Smooth muscle cell (in vitro differentiated cells): Measurements from ENCODE around the gene C2CD2. TPM values are rescaled to one million over a fixed set of nuclear protein-coding genes. Genes with fewer than 3 reads are reported as not detected.

Source experiments
- DNase-seq: peaks from one replicate; lab custom pipeline; 2025; ENCODE audit not compliant: unreplicated experiment; lab: John Stamatoyannopoulos, UW
- H2AFZ ChIP-seq: fragments of 200-600 bp; sonication (generic); 2 replicates; pipeline ENCODE4 v1.6.0; 2016; ENCODE audit warnings: antibody characterized with exemption, low read depth, mild to moderate bottlenecking
- H3F3A ChIP-seq: fragments of 200-600 bp; sonication (generic); 2 replicates; pipeline ENCODE4 v1.6.0; 2017; ENCODE audit warnings: antibody characterized with exemption, low read depth
- H3K27ac ChIP-seq: fragments of 200-600 bp; sonication (generic); 2 replicates; pipeline ENCODE4 v1.5.1; 2016; ENCODE audit warnings: low read depth, mild to moderate bottlenecking
- H3K27me3 ChIP-seq: fragments of 200-600 bp; sonication (generic); 2 replicates; pipeline ENCODE4 v1.6.1; 2016; ENCODE audit warnings: low read depth, mild to moderate bottlenecking
- H3K36me3 ChIP-seq: fragments of 200-600 bp; sonication (generic); 2 replicates; pipeline ENCODE4 v1.5.1; 2016; ENCODE audit warnings: low read depth
- H3K4me1 ChIP-seq: fragments of 200-600 bp; sonication (generic); 2 replicates; pipeline ENCODE4 v1.5.1; 2016; ENCODE audit warnings: low read depth
- H3K4me2 ChIP-seq: fragments of 200-600 bp; sonication (generic); 2 replicates; pipeline ENCODE4 v1.6.0; 2016; ENCODE audit warnings: mild to moderate bottlenecking
- H3K4me3 ChIP-seq: fragments of 200-600 bp; sonication (generic); 2 replicates; pipeline ENCODE4 v1.5.1; 2016; ENCODE audit warnings: mild to moderate bottlenecking
- H3K79me2 ChIP-seq: fragments of 200-600 bp; sonication (generic); 2 replicates; pipeline ENCODE4 v1.6.0; 2016; ENCODE audit warnings: low read depth, mild to moderate bottlenecking
- H3K9ac ChIP-seq: fragments of 200-600 bp; sonication (generic); 2 replicates; pipeline ENCODE4 v1.6.0; 2016; ENCODE audit warnings: low read depth
- H3K9me3 ChIP-seq: fragments of 200-600 bp; sonication (generic); replicated peaks from 2 replicates; pipeline ENCODE4 v1.5.1; 2016; ENCODE audit warnings: low read depth
- H4K20me1 ChIP-seq: fragments of 200-600 bp; sonication (generic); 2 replicates; pipeline ENCODE4 v1.6.0; 2016; ENCODE audit warnings: low read depth
- WGBS: methylation state at CpG from one replicate; pipeline ENCODE4 v1.1.7; 2016; ENCODE audit warnings: low lambda C conversion rate; 5-methylcytosine and 5-hydroxymethylcytosine counted together
- polyA plus RNA-seq: library from polyadenylated mRNA; unstranded; fragments of >200 nt; fragmentation: Nextera tagmentation; extraction: Ambion mirVana; gene quantifications from 2 replicates; pipeline ENCODE4 v1.2.1, GENCODE V29; 2016
- total RNA-seq: library from RNA; depleted of rRNA; stranded (reverse); fragments of >200 nt; gene quantifications from 2 replicates; pipeline ENCODE4 v1.2.3, GENCODE V29; 2014
- TF ChIP-seq, protein P1 (sequence below): fragments of 200-600 bp; sonication (generic); IDR thresholded peaks from 2 replicates; pipeline ENCODE4 v1.5.1; 2017; ENCODE audit warnings: borderline replicate concordance, mild to moderate bottlenecking, antibody characterized with exemption; ENCODE audit not compliant: insufficient read depth, poor library complexity, severe bottlenecking

C2CD2 gene
- total and polyA plus RNA-seq, 2 experiments from 2014 or later: 3.4 to 6.1 TPM

DNA sequence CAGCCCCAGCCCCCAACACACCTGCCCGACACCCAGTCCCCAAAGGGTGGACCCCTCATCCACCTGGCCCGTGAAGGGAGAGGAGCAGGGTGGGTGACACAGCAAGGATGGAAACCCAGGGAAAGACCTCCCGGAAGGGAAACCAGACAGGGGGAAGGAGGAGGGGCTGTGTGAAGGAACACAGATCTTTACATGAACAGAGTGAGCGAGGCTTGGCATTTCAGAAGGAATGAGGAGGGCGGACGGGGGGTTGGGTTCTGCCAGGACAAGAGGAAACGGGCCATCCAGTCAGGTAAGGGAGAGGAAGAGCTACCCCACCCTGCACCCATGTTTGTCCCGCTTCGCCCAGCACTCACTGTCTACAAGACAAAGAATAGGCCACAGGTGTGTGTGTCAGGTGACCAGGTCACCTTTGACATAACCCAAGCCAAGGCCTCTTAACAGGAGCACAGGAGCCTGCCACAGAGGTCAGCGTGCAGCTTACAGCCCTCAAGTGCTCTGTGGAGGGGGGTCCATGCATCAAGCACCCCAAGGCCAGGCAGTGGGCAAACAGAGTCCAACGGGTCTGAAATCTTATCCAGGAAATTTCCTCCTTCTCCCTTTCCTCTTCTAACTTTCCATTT lies 56.7 kb downstream of the C2CD2 start:
- no peak for DNase-seq
- 87% methylated on average over 11 of the region's 11 CpGs for WGBS
- H3K4me2 ChIP-seq: no peak overlapping the region

DNA sequence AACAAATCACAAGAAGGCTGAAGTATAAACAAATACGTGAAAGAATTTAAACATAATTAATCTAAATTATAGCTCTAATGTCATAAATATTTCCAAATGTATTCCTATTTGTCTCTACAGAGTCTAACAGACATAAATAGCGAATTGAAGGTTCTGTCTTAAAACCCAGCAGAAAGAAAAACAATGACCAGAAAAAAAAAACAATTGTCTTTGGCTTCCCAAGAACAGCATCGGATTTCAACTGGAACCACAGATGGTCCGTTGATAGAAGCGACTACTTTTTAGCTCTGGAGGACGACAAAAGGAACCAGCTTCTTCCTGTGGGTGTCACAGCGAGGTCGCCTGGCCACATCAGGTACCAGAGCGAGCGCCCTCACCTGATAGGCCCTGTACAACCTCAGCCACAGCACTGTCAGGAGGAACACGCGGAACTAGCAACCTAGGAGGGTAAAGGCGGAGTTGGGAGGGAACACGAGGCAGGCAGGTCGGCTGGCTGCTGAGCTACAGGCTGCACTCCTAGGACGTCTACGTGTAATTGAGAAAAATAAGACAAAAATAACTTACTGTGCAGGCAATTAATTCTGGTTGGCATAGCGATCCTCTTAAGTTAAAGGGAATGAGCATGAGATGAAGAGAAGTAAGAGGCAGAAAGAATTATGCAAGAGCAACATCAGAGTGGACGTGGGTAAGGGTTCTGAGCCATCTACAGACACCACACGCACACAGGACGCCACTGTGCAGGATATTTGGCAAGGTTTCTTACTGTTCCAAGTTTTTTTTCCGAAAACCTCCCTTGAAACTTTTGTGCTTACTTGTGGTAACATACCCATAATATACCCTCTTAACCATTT lies 58.0 kb downstream of the C2CD2 start:
- Histone ChIP-seq H3K36me3 (no peaks in the 10 kb centered on the region), H3K27me3 (no peaks in the 10 kb centered on the region), H4K20me1 (no peaks in the 10 kb centered on the region), H3K27ac (no peak overlapping the region), H3K4me1 (peaks cover 17% of the 10 kb centered on the region), H3K9me3 (no peaks in the 10 kb centered on the region), H3F3A (no peaks in the 10 kb centered on the region), H3K9ac (no peak overlapping the region), H3K79me2 (no peaks in the 10 kb centered on the region), H3K4me2 (no peak overlapping the region), H2AFZ (no peak overlapping the region), H3K4me3 (no peak overlapping the region)
- DNase-seq: no peak
- TF ChIP-seq, protein P1, sequence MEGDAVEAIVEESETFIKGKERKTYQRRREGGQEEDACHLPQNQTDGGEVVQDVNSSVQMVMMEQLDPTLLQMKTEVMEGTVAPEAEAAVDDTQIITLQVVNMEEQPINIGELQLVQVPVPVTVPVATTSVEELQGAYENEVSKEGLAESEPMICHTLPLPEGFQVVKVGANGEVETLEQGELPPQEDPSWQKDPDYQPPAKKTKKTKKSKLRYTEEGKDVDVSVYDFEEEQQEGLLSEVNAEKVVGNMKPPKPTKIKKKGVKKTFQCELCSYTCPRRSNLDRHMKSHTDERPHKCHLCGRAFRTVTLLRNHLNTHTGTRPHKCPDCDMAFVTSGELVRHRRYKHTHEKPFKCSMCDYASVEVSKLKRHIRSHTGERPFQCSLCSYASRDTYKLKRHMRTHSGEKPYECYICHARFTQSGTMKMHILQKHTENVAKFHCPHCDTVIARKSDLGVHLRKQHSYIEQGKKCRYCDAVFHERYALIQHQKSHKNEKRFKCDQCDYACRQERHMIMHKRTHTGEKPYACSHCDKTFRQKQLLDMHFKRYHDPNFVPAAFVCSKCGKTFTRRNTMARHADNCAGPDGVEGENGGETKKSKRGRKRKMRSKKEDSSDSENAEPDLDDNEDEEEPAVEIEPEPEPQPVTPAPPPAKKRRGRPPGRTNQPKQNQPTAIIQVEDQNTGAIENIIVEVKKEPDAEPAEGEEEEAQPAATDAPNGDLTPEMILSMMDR: no peak
- WGBS: 86% methylated on average over 22 of the region's 22 CpGs

More for the DNA sequence above, 56.7 kb downstream of the C2CD2 start:
- Histone ChIP-seq H3K79me2 (no peaks in the 10 kb centered on the region), H3K9ac (no peak overlapping the region), H3K4me1 (peaks cover 17% of the 10 kb centered on the region), H3K4me3 (no peak overlapping the region), H3F3A (no peaks in the 10 kb centered on the region), H4K20me1 (no peaks in the 10 kb centered on the region), H3K36me3 (no peaks in the 10 kb centered on the region), H3K27me3 (no peaks in the 10 kb centered on the region), H2AFZ (no peak overlapping the region), H3K27ac (no peak overlapping the region), H3K9me3 (no peaks in the 10 kb centered on the region)
- TF ChIP-seq, protein P1: no peak

DNA sequence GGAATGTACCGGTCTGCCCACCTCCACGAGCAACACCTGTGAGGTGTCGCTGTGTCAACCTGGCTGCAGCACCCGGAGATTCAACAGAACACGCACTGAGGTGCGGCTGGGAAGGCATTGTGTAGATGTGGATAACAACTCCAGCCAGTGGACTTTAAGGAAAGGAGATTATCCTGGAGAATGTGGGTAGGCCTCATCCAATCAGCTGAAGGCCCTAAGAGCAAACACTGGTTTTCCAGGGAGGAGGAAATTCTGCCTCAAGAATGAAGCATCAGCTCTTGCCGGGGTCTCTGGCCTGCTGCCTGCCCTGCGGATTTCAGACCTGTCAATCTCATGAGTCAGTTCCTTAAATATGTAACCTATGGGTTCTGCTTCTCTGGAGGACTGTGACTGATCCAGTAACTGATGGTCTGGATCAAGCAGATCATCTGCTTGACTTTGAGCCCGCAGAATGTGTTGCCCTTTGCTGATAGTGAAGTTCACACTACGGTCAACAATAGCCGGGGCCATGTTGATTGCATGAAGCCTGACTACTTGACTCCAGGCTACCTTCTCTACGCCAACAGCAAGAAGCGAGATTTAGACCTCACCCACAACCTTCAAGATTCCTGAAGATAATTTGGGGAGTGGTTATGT lies 58.8 kb downstream of the C2CD2 start:
- H3K9ac ChIP-seq: no peak overlapping the region
- no peaks in the 10 kb centered on the region for H3K36me3 ChIP-seq
- H3K4me2 ChIP-seq: no peak overlapping the region
- WGBS: 57% methylated on average over 13 of the region's 13 CpGs
- H3F3A ChIP-seq: no peaks in the 10 kb centered on the region
- H4K20me1 ChIP-seq: no peaks in the 10 kb centered on the region
- H3K27ac ChIP-seq: no peak overlapping the region
- H3K9me3 ChIP-seq: no peaks in the 10 kb centered on the region
- H3K79me2 ChIP-seq: no peaks in the 10 kb centered on the region
- TF ChIP-seq, protein P1: no peak
- peaks cover 17% of the 10 kb centered on the region for H3K4me1 ChIP-seq
- H2AFZ ChIP-seq: no peak overlapping the region
- no peaks in the 10 kb centered on the region for H3K27me3 ChIP-seq
- DNase-seq: no peak
- H3K4me3 ChIP-seq: no peak overlapping the region
